MCF 10A (cell line): ENCODE measurements around the gene KLHDC4. TPM values are rescaled to one million over a fixed set of nuclear protein-coding genes. Genes with fewer than 3 reads are reported as not detected.

Experiments used
- BruUV-seq: library from RNA; stranded (reverse); fragments of 400-500 nt; replicated peaks from 2 replicates; lab custom pipeline; 2021; lab: Mats Ljungman, UMichigan
- CTCF ChIA-PET: fragments of 300-600 bp; sonication (Branson Sonifier 250); formaldehyde crosslinking; extraction: SDS; loops from one replicate; lab custom pipeline; 2021; ENCODE audit warnings: antibody characterized with exemption, inconsistent platforms; lab: Yijun Ruan, JAX
- POLR2A ChIA-PET: fragments of 300-600, 350-650 bp; sonication (Branson Sonifier 250); formaldehyde crosslinking; extraction: SDS; loops from one replicate; lab custom pipeline; 2020; ENCODE audit warnings: antibody characterized with exemption, inconsistent platforms; lab: Yijun Ruan, JAX
- DNase-seq: peaks from one replicate; pipeline ENCODE4 v3.0.0-alpha.2; 2018; ENCODE audit not compliant: unreplicated experiment
- H3K27ac Mint-ChIP-seq: one replicate; pipeline ENCODE4 v1.8.0; 2022; ENCODE audit warnings: mild to moderate bottlenecking, low read depth, mixed read lengths; ENCODE audit not compliant: unreplicated experiment
- H3K27me3 Mint-ChIP-seq: one replicate; pipeline ENCODE4 v1.8.0; 2022; ENCODE audit warnings: mixed read lengths; ENCODE audit not compliant: insufficient read depth, unreplicated experiment
- H3K36me3 Mint-ChIP-seq: one replicate; pipeline ENCODE4 v1.8.0; 2022; ENCODE audit warnings: mild to moderate bottlenecking, moderate library complexity, mixed read lengths; ENCODE audit not compliant: insufficient read depth, unreplicated experiment
- H3K4me1 Mint-ChIP-seq: one replicate; pipeline ENCODE4 v1.8.0; 2022; ENCODE audit warnings: mixed read lengths; ENCODE audit not compliant: insufficient read depth, unreplicated experiment
- H3K4me3 Mint-ChIP-seq: one replicate; pipeline ENCODE4 v1.8.0; 2022; ENCODE audit warnings: mild to moderate bottlenecking, moderate library complexity, mixed read lengths; ENCODE audit not compliant: unreplicated experiment
- H3K9me3 Mint-ChIP-seq: one replicate; pipeline ENCODE4 v1.8.0; 2022; ENCODE audit warnings: mixed read lengths; ENCODE audit not compliant: unreplicated experiment
- intact Hi-C: fragments of 100-400 bp; cut with micrococcal nuclease; formaldehyde crosslinking; loops from 2 replicates; pipeline ENCODE4 v1.14.1; 2022
- total RNA-seq: library from RNA; stranded (reverse); gene quantifications from 2 replicates; pipeline ENCODE4 v1.2.3, GENCODE V29; 2022
- TF ChIP-seq, protein P1 (sequence below): fragments of 200-600 bp; IDR thresholded peaks from one replicate; pipeline ENCODE4 v1.8.0; 2022; ENCODE audit warnings: antibody characterized with exemption, mild to moderate bottlenecking; ENCODE audit not compliant: unreplicated experiment

KLHDC4 gene
- total RNA-seq, 1 experiment from 2014 or later: 106 TPM

DNA sequence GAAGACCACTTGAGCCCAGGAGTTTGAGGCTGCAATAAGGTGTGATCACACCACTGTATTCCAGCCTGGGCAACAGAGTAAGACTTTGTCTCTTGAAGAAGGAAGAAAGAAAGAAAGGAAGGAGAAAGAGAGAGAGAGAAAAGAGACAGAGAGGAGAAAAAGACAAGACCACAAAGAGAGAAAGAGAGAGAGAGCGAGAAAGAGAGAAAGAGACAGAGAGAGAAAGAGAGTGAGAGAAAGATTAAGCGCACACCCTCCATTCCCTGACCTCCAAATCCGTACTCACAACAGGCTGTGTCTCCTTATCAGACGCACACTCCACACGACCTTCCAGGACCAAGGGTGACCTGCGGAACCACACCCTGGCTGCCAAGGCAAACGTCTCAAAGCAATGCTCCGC, 19.6 kb downstream of the KLHDC4 start:
- ChIA-PET CTCF (interaction anchor here (0.9 to 1.2 kb wide), 2 partner anchors 18 to 33 kb away, joined by 3 to 4 read pairs; no protein-coding TSS in a partner anchor), POLR2A (no interaction called here)
- TF ChIP-seq, protein P1, sequence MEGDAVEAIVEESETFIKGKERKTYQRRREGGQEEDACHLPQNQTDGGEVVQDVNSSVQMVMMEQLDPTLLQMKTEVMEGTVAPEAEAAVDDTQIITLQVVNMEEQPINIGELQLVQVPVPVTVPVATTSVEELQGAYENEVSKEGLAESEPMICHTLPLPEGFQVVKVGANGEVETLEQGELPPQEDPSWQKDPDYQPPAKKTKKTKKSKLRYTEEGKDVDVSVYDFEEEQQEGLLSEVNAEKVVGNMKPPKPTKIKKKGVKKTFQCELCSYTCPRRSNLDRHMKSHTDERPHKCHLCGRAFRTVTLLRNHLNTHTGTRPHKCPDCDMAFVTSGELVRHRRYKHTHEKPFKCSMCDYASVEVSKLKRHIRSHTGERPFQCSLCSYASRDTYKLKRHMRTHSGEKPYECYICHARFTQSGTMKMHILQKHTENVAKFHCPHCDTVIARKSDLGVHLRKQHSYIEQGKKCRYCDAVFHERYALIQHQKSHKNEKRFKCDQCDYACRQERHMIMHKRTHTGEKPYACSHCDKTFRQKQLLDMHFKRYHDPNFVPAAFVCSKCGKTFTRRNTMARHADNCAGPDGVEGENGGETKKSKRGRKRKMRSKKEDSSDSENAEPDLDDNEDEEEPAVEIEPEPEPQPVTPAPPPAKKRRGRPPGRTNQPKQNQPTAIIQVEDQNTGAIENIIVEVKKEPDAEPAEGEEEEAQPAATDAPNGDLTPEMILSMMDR: no peak
- peaks cover 82% of the 10 kb centered on the region for H3K36me3 Mint-ChIP-seq
- H3K27me3 Mint-ChIP-seq: no peaks in the 10 kb centered on the region
- H3K4me3 Mint-ChIP-seq: no peak overlapping the region
- H3K9me3 Mint-ChIP-seq: no peaks in the 10 kb centered on the region
- no peaks in the 10 kb centered on the region for H3K4me1 Mint-ChIP-seq
- DNase-seq: no peak
- intact Hi-C loops: no loop called here
- no TSS peak for BruUV-seq
- H3K27ac Mint-ChIP-seq: no peak overlapping the region

GRCh38 chr16:87744750-87745514, 20.9 kb downstream of the KLHDC4 start:
- CTCF ChIA-PET: interaction anchor here (0.9 to 1.2 kb wide), 2 partner anchors 19 to 34 kb away, joined by 3 to 4 read pairs; no protein-coding TSS in a partner anchor
- Mint-ChIP-seq H3K4me1 (peaks cover 6% of the 10 kb centered on the region), H3K36me3 (peaks cover 75% of the 10 kb centered on the region), H3K9me3 (no peaks in the 10 kb centered on the region), H3K27me3 (no peaks in the 10 kb centered on the region), H3K27ac (no peak overlapping the region), H3K4me3 (no peak overlapping the region)
- no TSS peak for BruUV-seq
- DNase-seq: no peak
- TF ChIP-seq, protein P1: no peak
- intact Hi-C loops: no loop called here
- POLR2A ChIA-PET: interaction anchor here (0.5 kb wide), 1 partner anchor 133 kb away, joined by 4 read pairs; no protein-coding TSS in a partner anchor

DNA sequence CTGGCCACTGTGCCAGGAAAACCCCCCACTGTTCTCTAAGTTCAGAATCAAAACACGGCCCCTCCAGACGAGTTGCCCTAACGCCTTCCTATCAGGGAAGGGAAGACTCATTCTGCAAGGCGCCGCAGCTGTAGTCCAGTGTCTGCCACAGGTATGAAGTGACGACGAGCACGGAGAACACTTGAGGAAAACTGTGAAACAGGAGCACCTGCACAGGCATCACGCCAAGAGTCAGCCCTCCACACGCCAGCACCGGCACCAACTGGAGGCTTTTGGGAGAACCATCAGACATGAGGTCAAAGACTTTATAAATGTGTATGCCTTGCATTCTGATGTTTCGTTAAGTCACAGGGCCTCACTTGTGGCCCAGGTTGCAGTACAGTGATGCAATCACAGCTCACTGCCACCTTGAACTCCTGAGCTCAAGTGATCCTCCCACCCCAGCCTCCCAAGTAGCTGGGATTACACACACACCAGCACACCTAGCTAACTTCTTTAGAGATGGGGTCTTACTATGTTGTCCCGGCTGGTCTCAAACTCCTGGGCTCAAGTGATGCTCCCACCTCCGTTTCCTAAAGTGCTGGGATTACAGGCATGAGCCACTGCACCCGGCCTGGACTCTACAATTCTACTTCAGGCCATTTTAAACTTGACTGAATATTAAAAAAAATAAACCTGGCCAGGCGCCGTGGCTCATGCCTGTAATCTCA, 22.9 kb downstream of the KLHDC4 start:
- DNase-seq: no peak
- Mint-ChIP-seq H3K4me1 (peaks cover 6% of the 10 kb centered on the region), H3K9me3 (no peaks in the 10 kb centered on the region), H3K36me3 (peaks cover 55% of the 10 kb centered on the region), H3K27ac (no peak overlapping the region), H3K27me3 (no peaks in the 10 kb centered on the region), H3K4me3 (no peak overlapping the region)
- POLR2A ChIA-PET: interaction anchor here (0.5 to 0.7 kb wide), 4 partner anchors 10 to 41 kb away, joined by 3 to 4 read pairs (median 3); partner anchors contain the start of gene KLHDC4
- CTCF ChIA-PET: interaction anchor here (1.2 to 1.6 kb wide), 2 partner anchors 18 to 26 kb away, joined by 3 to 5 read pairs; no protein-coding TSS in a partner anchor
- no TSS peak for BruUV-seq
- TF ChIP-seq, protein P1: no peak
- intact Hi-C loops: no loop called here
